ENCODE results near the gene MAMDC4.

GRCh38 chr9:136807281-136808074 lies 44.7 kb upstream of the MAMDC4 start, which contains the start of gene RABL6:
- TF ChIP-seq SIN3A (conservative IDR thresholded peaks at IDR 0.05 in 1 of 2, IDR thresholded peaks at IDR 0.05 in 1 of 2; ENCODE audit: low read depth in 1 of 2, low read length in 2 of 2) = no peak
- TF ChIP-seq ATF2 (IDR thresholded peaks at IDR 0.05; ENCODE audit: low read length) = no peak
- no peak for TF ChIP-seq CHD1 (IDR thresholded peaks at IDR 0.05; ENCODE audit: low read depth, low read length)
- TF ChIP-seq MAX (IDR thresholded peaks at IDR 0.05) = no peak; the same call in none of the 2 replicates
- TF ChIP-seq POLR2A (IDR thresholded peaks at IDR 0.05; ENCODE audit: control extremely low read depth in 1 of 2, low read depth in 2 of 2, low read length in 2 of 2) = peak in 1 of 2 experiments; percentile 74; a peak in 2 of 3 replicates
- no peak for TF ChIP-seq KDM5A (IDR thresholded peaks at IDR 0.05; ENCODE audit: low read length)
- TF ChIP-seq EZH2 (IDR thresholded peaks at IDR 0.05; ENCODE audit: low read depth, low read length, severe bottlenecking) = no peak
- TF ChIP-seq GTF2F1 (IDR thresholded peaks at IDR 0.05; ENCODE audit: borderline replicate concordance, low read depth, low read length) = no peak
- TF ChIP-seq CBX5 (IDR thresholded peaks at IDR 0.05; ENCODE audit: low read depth, low read length) = no peak
- no peak for TF ChIP-seq CTCF (IDR thresholded peaks at IDR 0.05; ENCODE audit: control extremely low read depth in 1 of 3, insufficient read depth in 1 of 3, low read depth in 1 of 3, low read length in 3 of 3)
- peak; percentile 53 for TF ChIP-seq NRF1 (IDR thresholded peaks at IDR 0.05; ENCODE audit: low read depth, low read length)

All from H1 (cell line).